Mononuclear cell (primary cell): ENCODE results near the gene LRRC72. TPM values are rescaled to one million over a fixed set of nuclear protein-coding genes. Genes with fewer than 3 reads are reported as not detected.

ENCODE experiments used
- H3K27me3 ChIP-seq: 2 replicates; pipeline ENCODE4 v1.6.0; 2011; ENCODE audit warnings: low read length, control low read depth; ENCODE audit not compliant: insufficient read depth
- H3K4me1 ChIP-seq: 2 replicates; pipeline ENCODE4 v1.5.1; 2011; ENCODE audit warnings: mild to moderate bottlenecking, low read length, control low read depth; ENCODE audit not compliant: insufficient read depth
- H3K4me3 ChIP-seq: 2 replicates; pipeline ENCODE4 v1.5.1; 2011; ENCODE audit warnings: mild to moderate bottlenecking, low read length, moderate library complexity
- H3K9me3 ChIP-seq: 2 replicates; pipeline ENCODE4 v1.5.1; 2011; ENCODE audit warnings: low read depth, mild to moderate bottlenecking, control low read depth, low read length
- total RNA-seq: library from RNA; depleted of rRNA; stranded (reverse); fragments of >200 nt; gene quantifications from one replicate; pipeline ENCODE4 v1.2.3, GENCODE V29; 2012

Gene LRRC72
- total RNA-seq, 1 donor, result not detected

DNA sequence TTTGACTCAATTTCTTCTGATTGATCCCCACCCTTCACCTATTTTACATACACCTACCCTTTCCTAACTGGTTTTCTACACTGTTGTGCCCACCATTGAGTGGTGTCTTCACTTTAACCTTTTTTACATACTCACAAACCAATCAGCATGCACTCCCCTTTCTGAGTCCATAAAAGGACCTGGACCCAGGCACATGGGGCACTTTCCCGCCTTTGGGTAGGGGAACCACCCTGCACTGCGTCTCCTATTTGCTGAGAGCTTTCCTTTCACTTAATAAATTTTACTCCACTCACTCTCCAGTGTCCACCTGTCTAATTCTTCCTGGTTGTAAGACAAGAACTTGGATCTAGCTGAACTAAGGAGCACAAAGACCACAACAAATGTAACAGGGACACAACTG lies 85.1 kb downstream of the LRRC72 start:
- Histone ChIP-seq H3K9me3 (no peaks in the 10 kb centered on the region), H3K4me3 (no peak overlapping the region), H3K4me1 (peaks cover 6% of the 10 kb centered on the region), H3K27me3 (no peaks in the 10 kb centered on the region)

GRCh38 chr7:16615228-16615627 lies 88.6 kb downstream of the LRRC72 start:
- Histone ChIP-seq H3K4me1 (no peaks in the 10 kb centered on the region), H3K4me3 (no peak overlapping the region), H3K27me3 (no peaks in the 10 kb centered on the region), H3K9me3 (no peaks in the 10 kb centered on the region)

- Histone ChIP-seq H3K4me3 (no peak overlapping the region), H3K9me3 (no peaks in the 10 kb centered on the region), H3K4me1 (no peaks in the 10 kb centered on the region), H3K27me3 (no peaks in the 10 kb centered on the region)
Observed at GRCh38 chr7:16616122-16616521, 89.5 kb downstream of the LRRC72 start.

DNA sequence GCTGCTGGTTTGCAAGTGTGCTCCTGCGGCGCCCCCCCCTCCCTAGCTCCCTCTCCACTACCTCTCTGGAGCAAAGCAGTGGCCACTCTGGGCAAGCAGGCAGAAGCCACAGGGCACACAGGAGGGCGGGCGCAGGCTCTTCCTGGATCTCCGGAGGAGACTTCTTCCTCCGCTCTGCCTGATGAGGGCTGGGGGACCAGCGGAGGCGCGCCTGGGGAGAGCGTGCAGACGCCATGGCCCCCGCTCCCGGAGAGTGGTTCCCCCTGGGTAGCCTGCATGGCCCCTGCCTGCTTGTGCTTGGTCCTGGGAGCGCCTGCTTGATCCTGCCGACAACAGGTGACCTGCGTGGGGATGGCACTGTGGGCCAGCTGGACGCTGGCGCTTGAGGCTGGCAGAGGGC lies 89.9 kb downstream of the LRRC72 start:
- Histone ChIP-seq H3K4me3 (no peak overlapping the region), H3K9me3 (no peaks in the 10 kb centered on the region), H3K27me3 (no peaks in the 10 kb centered on the region), H3K4me1 (no peaks in the 10 kb centered on the region)

GRCh38 chr7:16619979-16620408 lies 93.4 kb downstream of the LRRC72 start:
- no peaks in the 10 kb centered on the region for H3K9me3 ChIP-seq
- no peaks in the 10 kb centered on the region for H3K4me1 ChIP-seq
- no peak overlapping the region for H3K4me3 ChIP-seq
- H3K27me3 ChIP-seq, result no peaks in the 10 kb centered on the region

- no peak overlapping the region for H3K4me3 ChIP-seq
- H3K4me1 ChIP-seq, result no peaks in the 10 kb centered on the region
- no peaks in the 10 kb centered on the region for H3K27me3 ChIP-seq
- H3K9me3 ChIP-seq, result no peaks in the 10 kb centered on the region
Observed at GRCh38 chr7:16626388-16626787, 99.8 kb downstream of the LRRC72 start.

DNA sequence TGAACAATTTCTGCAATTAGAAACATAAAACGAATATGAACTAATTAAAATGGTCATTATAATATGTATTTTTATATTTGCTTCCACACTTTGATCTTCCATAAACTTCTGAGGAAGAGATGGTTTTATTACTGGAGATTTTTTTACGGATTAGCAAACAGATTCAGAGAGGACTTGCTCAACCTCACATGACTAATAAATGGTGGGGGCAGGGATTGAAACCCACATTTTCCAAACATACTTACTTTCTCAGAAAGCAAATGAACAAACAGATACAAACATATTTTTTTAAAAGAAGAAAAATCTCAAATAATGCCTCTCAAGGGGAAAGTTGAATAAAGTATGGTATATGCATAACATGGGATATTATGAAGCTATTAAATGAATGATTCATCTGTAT lies 100.6 kb downstream of the LRRC72 start:
- Histone ChIP-seq H3K4me3 (no peak overlapping the region), H3K4me1 (no peaks in the 10 kb centered on the region), H3K9me3 (no peaks in the 10 kb centered on the region), H3K27me3 (no peaks in the 10 kb centered on the region)

- Histone ChIP-seq H3K9me3 (no peaks in the 10 kb centered on the region), H3K27me3 (no peaks in the 10 kb centered on the region), H3K4me3 (no peak overlapping the region), H3K4me1 (peaks cover 5% of the 10 kb centered on the region)
Observed at GRCh38 chr7:16630654-16631053, 104.0 kb downstream of the LRRC72 start.

Other genes starting within 250 kb of the LRRC72 start
- 0.63 TPM for gene CRPPA, start 105.3 kb upstream of the LRRC72 start, total RNA-seq
- gene SOSTDC1, start 61.1 kb upstream of the LRRC72 start, total RNA-seq, result not detected
- gene ANKMY2, start 118.9 kb downstream of the LRRC72 start, total RNA-seq, result 6.7 TPM
- 21.3 TPM for gene BZW2, start 119.4 kb downstream of the LRRC72 start, total RNA-seq
- 5.0 TPM for gene TSPAN13, start 226.9 kb downstream of the LRRC72 start, total RNA-seq